H1 (cell line): ENCODE data around the gene PML. TPM values are rescaled to one million over a fixed set of nuclear protein-coding genes. Genes with fewer than 3 reads are reported as not detected.

Source experiments
- CTCF ChIA-PET: fragments of 300-600 bp; sonication (Branson Sonifier 250); formaldehyde crosslinking; loops from one replicate; lab custom pipeline; 2021; ENCODE audit not compliant: partially characterized antibody; lab: Charles Lee
- POLR2A ChIA-PET: fragments of 300-600 bp; sonication (Branson Sonifier 250); formaldehyde crosslinking; loops from one replicate; lab custom pipeline; 2021; ENCODE audit warnings: inconsistent platforms; ENCODE audit not compliant: partially characterized antibody; lab: Charles Lee
- DNase-seq, 2 experiments: peaks; one replicate each; pipeline versions ENCODE4 v3.0.0 to v3.0.0-alpha.2; 2010 to 2022; ENCODE audit warnings: low spot score in 2 of 2, low read depth in 1 of 2, mixed read lengths in 1 of 2
- FAIRE-seq: peaks from 2 replicates; lab custom pipeline; 2011; peaks lifted over from hg19 to GRCh38; lab: Jason Lieb, UNC
- H2AFZ ChIP-seq: 2 replicates; pipeline ENCODE4 v1.8.1; 2012; ENCODE audit warnings: low read length, inconsistent platforms
- H2AK5ac ChIP-seq: 2 replicates; pipeline ENCODE4 v1.6.1; 2013; ENCODE audit warnings: low read depth, low read length
- H2BK120ac ChIP-seq: replicated peaks from 2 replicates; pipeline ENCODE3; 2013; ENCODE audit warnings: low read depth, low read length, inconsistent platforms
- H2BK12ac ChIP-seq: 2 replicates; pipeline ENCODE4 v1.6.1; 2013; ENCODE audit warnings: low read depth, low read length
- H2BK15ac ChIP-seq: 2 replicates; pipeline ENCODE4 v1.6.1; 2013; ENCODE audit warnings: low read length
- H2BK20ac ChIP-seq: 2 replicates; pipeline ENCODE4 v1.6.1; 2013; ENCODE audit warnings: low read length
- H2BK5ac ChIP-seq: 2 replicates; pipeline ENCODE4 v1.6.1; 2013; ENCODE audit warnings: low read depth, low read length
- H3K14ac ChIP-seq: 2 replicates; pipeline ENCODE4 v1.6.1; 2013; ENCODE audit warnings: inconsistent platforms; ENCODE audit not compliant: insufficient read length
- H3K18ac ChIP-seq: 2 replicates; pipeline ENCODE4 v1.6.1; 2013; ENCODE audit warnings: low read length; ENCODE audit errors: extremely low read depth
- H3K23ac ChIP-seq: 2 replicates; pipeline ENCODE4 v1.6.1; 2013; ENCODE audit warnings: inconsistent platforms; ENCODE audit not compliant: insufficient read length
- H3K23me2 ChIP-seq: 2 replicates; pipeline ENCODE4 v1.6.1; 2013; ENCODE audit warnings: low read depth, low read length
- H3K27ac ChIP-seq: 2 replicates; pipeline ENCODE4 v1.6.1; 2011; ENCODE audit warnings: low read depth, low read length, inconsistent platforms
- H3K27me3 ChIP-seq, 4 experiments: replicated peaks in 1 of 4; 1 replicate in 1 of 4; 2 replicates in 3 of 4; pipeline versions ENCODE4 v1.6.1 to v1.8.1; 2011 to 2013; ENCODE audit warnings: low read length in 3 of 4, mild to moderate bottlenecking in 3 of 4, inconsistent platforms in 2 of 4, mixed read lengths in 2 of 4, moderate library complexity in 1 of 4; ENCODE audit not compliant: control insufficient read depth in 3 of 4, insufficient read depth in 3 of 4; ENCODE audit errors: extremely low read depth in 1 of 4
- H3K36me3 ChIP-seq, 4 experiments: 2 replicates each; pipeline versions ENCODE4 v1.6.1 to v1.8.1; 2011 to 2013; ENCODE audit warnings: mild to moderate bottlenecking in 4 of 4, low read length in 3 of 4, moderate library complexity in 2 of 4, control low read depth in 1 of 4, inconsistent platforms in 1 of 4; ENCODE audit not compliant: insufficient read depth in 4 of 4, control insufficient read depth in 2 of 4
- H3K4ac ChIP-seq: replicated peaks from 2 replicates; pipeline ENCODE3; 2013; ENCODE audit warnings: low read length, low read depth, mixed read lengths, inconsistent platforms; ENCODE audit not compliant: insufficient read length
- H3K4me1 ChIP-seq, 4 experiments: replicated peaks in 1 of 4; 1 replicate in 1 of 4; 2 replicates in 3 of 4; pipeline versions ENCODE4 v1.6.1 to v1.8.1; 2011 to 2013; ENCODE audit warnings: low read length in 3 of 4, inconsistent platforms in 2 of 4, mixed read lengths in 1 of 4; ENCODE audit not compliant: insufficient read depth in 4 of 4, control insufficient read depth in 3 of 4
- H3K4me2 ChIP-seq, 2 experiments: 2 replicates each; pipeline versions ENCODE4 v1.6.1 to v1.8.1; 2011 to 2013; ENCODE audit warnings: low read depth in 2 of 2, low read length in 2 of 2, control low read depth in 1 of 2, inconsistent platforms in 1 of 2, mild to moderate bottlenecking in 1 of 2; ENCODE audit not compliant: insufficient read depth in 1 of 2
- H3K4me3 ChIP-seq, 4 experiments: fragments of 200-600, 300-600 bp in 1 of 4; sonication (generic), shearing (Covaris generic), sonication (Bioruptor Twin) in 1 of 4; 2 replicates each; pipeline versions ENCODE4 v1.5.1 to v1.8.1; 2011 to 2016; ENCODE audit warnings: low read length in 4 of 4, low read depth in 3 of 4, control low read depth in 2 of 4, inconsistent platforms in 2 of 4, mild to moderate bottlenecking in 2 of 4, mixed read lengths in 1 of 4, moderate library complexity in 1 of 4; ENCODE audit not compliant: insufficient read depth in 2 of 4; ENCODE audit errors: extremely low read depth in 1 of 4
- H3K56ac ChIP-seq: replicated peaks from 2 replicates; pipeline ENCODE3; 2013; ENCODE audit warnings: low read depth, mild to moderate bottlenecking, mixed read lengths, low read length, inconsistent platforms; ENCODE audit not compliant: insufficient read length
- H3K79me1 ChIP-seq: 2 replicates; pipeline ENCODE4 v1.6.1; 2013; ENCODE audit warnings: low read depth, low read length, control low read depth
- H3K79me2 ChIP-seq, 2 experiments: 2 replicates each; pipeline versions ENCODE4 v1.6.1 to v1.8.1; 2012 to 2013; ENCODE audit warnings: low read length in 2 of 2, mild to moderate bottlenecking in 2 of 2, inconsistent platforms in 1 of 2; ENCODE audit not compliant: insufficient read depth in 2 of 2, control insufficient read depth in 1 of 2
- H3K9ac ChIP-seq, 4 experiments: replicated peaks in 1 of 4; 1 replicate in 1 of 4; 2 replicates in 3 of 4; pipeline versions ENCODE4 v1.6.1 to v1.8.1; 2011 to 2013; ENCODE audit warnings: low read depth in 3 of 4, low read length in 3 of 4, control low read depth in 2 of 4, mild to moderate bottlenecking in 2 of 4, moderate library complexity in 2 of 4, inconsistent platforms in 1 of 4; ENCODE audit errors: extremely low read depth in 1 of 4
- H3K9me3 ChIP-seq, 2 experiments: 2 replicates each; pipeline versions ENCODE4 v1.6.1 to v1.8.1; 2012 to 2013; ENCODE audit warnings: mild to moderate bottlenecking in 2 of 2, moderate library complexity in 2 of 2, control low read depth in 1 of 2, inconsistent platforms in 1 of 2, low read depth in 1 of 2, low read length in 1 of 2, mixed read lengths in 1 of 2; ENCODE audit not compliant: insufficient read depth in 2 of 2
- H4K20me1 ChIP-seq, 2 experiments: replicated peaks in 1 of 2; 2 replicates each; pipeline versions ENCODE3 to v1.8.1; 2011 to 2013; ENCODE audit warnings: inconsistent platforms in 2 of 2, low read length in 2 of 2, mild to moderate bottlenecking in 1 of 2; ENCODE audit not compliant: insufficient read depth in 2 of 2, control insufficient read depth in 1 of 2
- H4K5ac ChIP-seq: 2 replicates; pipeline ENCODE4 v1.6.1; 2013; ENCODE audit warnings: low read length, low read depth, mixed read lengths, inconsistent platforms; ENCODE audit not compliant: insufficient read length
- H4K8ac ChIP-seq: 2 replicates; pipeline ENCODE4 v1.8.0; 2013; ENCODE audit warnings: mild to moderate bottlenecking, moderate library complexity, low read length, inconsistent platforms; ENCODE audit not compliant: insufficient read depth; ENCODE audit errors: extremely low read depth
- H4K91ac ChIP-seq: replicated peaks from 2 replicates; pipeline ENCODE3; 2013; ENCODE audit warnings: low read length, mixed read lengths, inconsistent platforms; ENCODE audit not compliant: insufficient read length
- CHD1 ChIP-seq: IDR thresholded peaks from 2 replicates; pipeline ENCODE4 v1.6.1; 2012; ENCODE audit warnings: low read depth, low read length, improper control_type of control experiment
- EGR1 ChIP-seq: IDR thresholded peaks from 2 replicates; pipeline ENCODE4 v1.6.1; 2011; ENCODE audit warnings: low read depth, low read length, borderline replicate concordance
- RFX5 ChIP-seq: IDR thresholded peaks from 2 replicates; pipeline ENCODE4 v1.6.1; 2011; ENCODE audit warnings: low read depth, low read length, improper control_type of control experiment, borderline replicate concordance
- TAF7 ChIP-seq: optimal IDR thresholded peaks from 2 replicates; pipeline ENCODE3; 2011; ENCODE audit warnings: low read depth, mild to moderate bottlenecking, inconsistent platforms, low read length, moderate library complexity, borderline replicate concordance
- WGBS, 2 experiments: shearing (Covaris generic) in 1 of 2; methylation state at CpG; one replicate each; pipeline versions ENCODE4 v1.1.6 to v1.1.7; 2013 to 2015; ENCODE audit warnings: low lambda C conversion rate in 2 of 2, mixed read lengths in 2 of 2, inconsistent platforms in 1 of 2, low coverage in 1 of 2, missing lambda C conversion rate in 1 of 2; ENCODE audit not compliant: insufficient replicate concordance in 2 of 2, insufficient coverage in 1 of 2, insufficient read length in 1 of 2; ENCODE audit errors: extremely low coverage in 1 of 2, missing lambda C conversion rate in 1 of 2; 5-methylcytosine and 5-hydroxymethylcytosine counted together
- polyA plus RNA-seq, 7 experiments: library from polyadenylated mRNA; depleted of rRNA in 3 of 7; stranded (reverse) in 5 of 7; unstranded in 2 of 7; fragments of >200 nt in 5 of 7; fragments of 200-250 nt in 2 of 7; gene quantifications; 1 replicate in 5 of 7; 2 replicates in 1 of 7; 4 replicates in 1 of 7; pipeline versions ENCODE4 v1.2.1 to v1.2.3, GENCODE V29; 2011 to 2013; ENCODE audit warnings: missing spikeins in 2 of 7, mixed read lengths in 2 of 7
- total RNA-seq: library from RNA; stranded (reverse); fragmentation: NEBNext Ultra II Directional; extraction: Animal tissue kit (Norgen Biotek cat#: 25700); gene quantifications from 2 replicates; pipeline ENCODE4 v1.2.1, GENCODE V29; 2021
- TF ChIP-seq, protein P1 (sequence below): IDR thresholded peaks from 2 replicates; pipeline ENCODE4 v1.6.1; 2011; ENCODE audit warnings: low read depth, mild to moderate bottlenecking, low read length; ENCODE audit not compliant: insufficient read depth

PML gene
- total and polyA plus RNA-seq, 2 of the 8 experiments (the other 6 are each of a cell fraction or from before 2014, with no cell fraction given) = 14.9 to 30.3 TPM

- Histone ChIP-seq H2BK5ac (no peak overlapping the region), H2AK5ac (no peak overlapping the region), H3K4me3 (no peak overlapping the region), H4K20me1 (peaks cover 3 to 11% of the 10 kb centered on the region in 2 experiments), H4K5ac (no peak overlapping the region), H3K4ac (no peak overlapping the region), H3K18ac (no peak overlapping the region), H2AFZ (no peak overlapping the region), H3K56ac (no peak overlapping the region), H2BK20ac (no peak overlapping the region), H3K79me1 (peaks cover 6% of the 10 kb centered on the region; the same call in 1 of the 2 replicates), H3K9ac (no peak overlapping the region), H3K79me2 (0 out of 4 replicates have a peak, but pooled peaks cover 0 to 3% of the 10 kb centered on the region in 2 experiments), H3K27ac (no peak overlapping the region), H3K27me3 (no peaks in the 10 kb centered on the region), H3K14ac (no peak overlapping the region), H3K23ac (no peak overlapping the region), H3K36me3 (peaks cover 0 to 3% (median 1%) of the 10 kb centered on the region in 4 experiments; a peak in 4 of 8 replicates), H4K8ac (no peak overlapping the region), H3K23me2 (no peaks in the 10 kb centered on the region), H3K4me2 (no peak overlapping the region), H4K91ac (no peak overlapping the region), H2BK15ac (no peak overlapping the region), H2BK12ac (no peak overlapping the region), H2BK120ac (no peak overlapping the region), H3K9me3 (no peaks in the 10 kb centered on the region), H3K4me1 (no peaks in the 10 kb centered on the region)
- CTCF ChIA-PET = interaction anchor here (1.1 to 4.6 kb wide), 6 partner anchors 18 to 144 kb away, joined by 3 to 24 read pairs (median 4); partner anchors contain the start of genes PML and STOML1
- FAIRE-seq (no peak), DNase-seq (no peak)
- WGBS, 2 experiments = 88% methylated on average over 2 of the region's 2 CpGs; no CpG with 5 or more reads in 1 of the 2 experiments
- POLR2A ChIA-PET = no interaction called here
- TF ChIP-seq CHD1 (no peak), RFX5 (no peak), EGR1 (no peak), TAF7 (no peak)
- TF ChIP-seq, protein P1, sequence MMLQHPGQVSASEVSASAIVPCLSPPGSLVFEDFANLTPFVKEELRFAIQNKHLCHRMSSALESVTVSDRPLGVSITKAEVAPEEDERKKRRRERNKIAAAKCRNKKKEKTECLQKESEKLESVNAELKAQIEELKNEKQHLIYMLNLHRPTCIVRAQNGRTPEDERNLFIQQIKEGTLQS = no peak
These were observed 17.1 kb downstream of the PML start for GRCh38 chr15:74011610-74012009.
